GM12801 (cell line): ENCODE results near the gene CERKL.

Experiments used
- TF ChIP-seq, protein P1 (sequence below): IDR thresholded peaks from one replicate; pipeline ENCODE4 v1.5.1; 2011; ENCODE audit warnings: control low read depth; ENCODE audit not compliant: insufficient read length; ENCODE audit errors: extremely low read depth

The CERKL gene

DNA sequence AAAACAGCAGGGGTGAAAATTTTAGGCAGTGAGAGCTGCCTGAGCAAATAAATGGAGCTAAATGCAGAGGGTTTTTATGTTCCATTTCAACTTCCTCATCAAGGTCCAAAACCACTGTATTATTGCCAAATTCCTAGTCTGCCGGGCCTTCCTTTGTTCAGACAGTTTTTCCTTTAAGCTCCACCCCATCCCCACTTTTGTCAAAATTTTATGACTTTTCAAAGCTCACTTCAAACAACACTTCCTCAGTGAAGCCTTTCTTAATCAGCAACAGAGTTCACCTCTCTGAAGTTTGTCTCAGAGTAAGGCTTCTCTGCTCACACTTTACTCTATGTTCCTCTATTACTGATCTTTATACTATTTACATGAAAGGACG, 81.3 kb downstream of the CERKL start:
- TF ChIP-seq, protein P1, sequence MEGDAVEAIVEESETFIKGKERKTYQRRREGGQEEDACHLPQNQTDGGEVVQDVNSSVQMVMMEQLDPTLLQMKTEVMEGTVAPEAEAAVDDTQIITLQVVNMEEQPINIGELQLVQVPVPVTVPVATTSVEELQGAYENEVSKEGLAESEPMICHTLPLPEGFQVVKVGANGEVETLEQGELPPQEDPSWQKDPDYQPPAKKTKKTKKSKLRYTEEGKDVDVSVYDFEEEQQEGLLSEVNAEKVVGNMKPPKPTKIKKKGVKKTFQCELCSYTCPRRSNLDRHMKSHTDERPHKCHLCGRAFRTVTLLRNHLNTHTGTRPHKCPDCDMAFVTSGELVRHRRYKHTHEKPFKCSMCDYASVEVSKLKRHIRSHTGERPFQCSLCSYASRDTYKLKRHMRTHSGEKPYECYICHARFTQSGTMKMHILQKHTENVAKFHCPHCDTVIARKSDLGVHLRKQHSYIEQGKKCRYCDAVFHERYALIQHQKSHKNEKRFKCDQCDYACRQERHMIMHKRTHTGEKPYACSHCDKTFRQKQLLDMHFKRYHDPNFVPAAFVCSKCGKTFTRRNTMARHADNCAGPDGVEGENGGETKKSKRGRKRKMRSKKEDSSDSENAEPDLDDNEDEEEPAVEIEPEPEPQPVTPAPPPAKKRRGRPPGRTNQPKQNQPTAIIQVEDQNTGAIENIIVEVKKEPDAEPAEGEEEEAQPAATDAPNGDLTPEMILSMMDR, result no peak

GRCh38 chr2:181575024-181575649, 81.8 kb downstream of the CERKL start:
- TF ChIP-seq, protein P1, result no peak

GRCh38 chr2:181574321-181574720, 82.6 kb downstream of the CERKL start:
- TF ChIP-seq, protein P1, result no peak

GRCh38 chr2:181573140-181573736, 83.7 kb downstream of the CERKL start:
- TF ChIP-seq, protein P1, result no peak

- TF ChIP-seq, protein P1, result no peak
These were observed 85.9 kb downstream of the CERKL start for GRCh38 chr2:181570833-181571661.

DNA sequence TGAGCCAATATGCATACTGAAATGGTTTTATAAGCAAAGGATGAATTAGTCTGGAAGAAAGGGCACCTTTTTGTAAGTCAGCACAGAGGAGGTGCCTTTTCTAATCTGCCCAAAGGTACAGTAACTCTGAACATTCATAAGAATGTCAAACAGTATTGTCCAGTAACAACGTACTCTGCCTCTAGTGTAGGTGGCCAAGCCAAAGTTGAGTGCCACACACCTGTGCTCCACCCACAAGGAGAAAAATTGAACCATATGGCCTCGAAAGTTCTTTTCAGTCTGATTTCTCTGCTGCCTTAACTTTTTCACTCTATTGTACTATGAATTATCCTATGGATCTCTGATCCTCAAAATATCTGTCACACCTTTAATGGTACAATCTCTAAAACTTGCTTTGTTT, 86.8 kb downstream of the CERKL start:
- TF ChIP-seq, protein P1, result no peak

GRCh38 chr2:181566334-181567032, 90.4 kb downstream of the CERKL start:
- TF ChIP-seq, protein P1, result no peak
